ENCODE results near the gene SEPTIN1.
"Not testable (repeated sequence)": the region's sequence is repeated elsewhere in the genome, so short reads cannot be mapped to it uniquely, and the experiment has no call there.

SEPTIN1 gene

DNA sequence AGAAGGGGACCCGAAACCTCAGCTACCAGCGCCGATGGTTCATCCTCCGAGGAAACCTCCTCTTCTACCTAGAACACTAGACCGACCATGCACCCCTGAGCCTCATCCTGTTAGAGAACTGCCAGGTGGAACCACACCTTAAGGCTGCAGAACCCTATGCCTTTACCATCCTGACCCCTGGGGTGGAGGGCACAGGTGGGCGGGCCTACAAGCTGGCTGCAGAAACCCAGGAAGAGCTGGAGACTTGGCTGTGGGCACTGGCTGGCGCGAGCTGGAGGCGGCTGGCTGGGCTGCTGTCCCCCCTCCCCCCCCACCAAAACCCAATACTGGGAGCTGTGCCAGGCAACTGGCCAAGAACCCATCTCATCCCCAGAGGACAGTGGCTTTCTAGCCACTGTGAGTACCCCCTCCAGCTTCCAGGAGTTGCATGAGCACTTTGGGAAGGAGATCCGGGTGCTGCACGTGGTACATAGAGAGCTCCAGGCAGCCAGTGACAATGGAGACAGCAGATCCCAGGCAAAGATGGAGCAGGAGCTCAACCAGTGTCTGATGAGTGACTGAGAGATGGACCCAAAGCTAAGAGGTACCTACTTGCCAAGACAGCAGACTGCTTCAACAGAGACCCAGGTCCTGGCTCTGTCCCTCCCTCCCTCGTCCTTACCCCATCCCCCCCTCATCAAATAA is 25.8 kb downstream of the SEPTIN1 start:
- no peak for DNase-seq

DNA sequence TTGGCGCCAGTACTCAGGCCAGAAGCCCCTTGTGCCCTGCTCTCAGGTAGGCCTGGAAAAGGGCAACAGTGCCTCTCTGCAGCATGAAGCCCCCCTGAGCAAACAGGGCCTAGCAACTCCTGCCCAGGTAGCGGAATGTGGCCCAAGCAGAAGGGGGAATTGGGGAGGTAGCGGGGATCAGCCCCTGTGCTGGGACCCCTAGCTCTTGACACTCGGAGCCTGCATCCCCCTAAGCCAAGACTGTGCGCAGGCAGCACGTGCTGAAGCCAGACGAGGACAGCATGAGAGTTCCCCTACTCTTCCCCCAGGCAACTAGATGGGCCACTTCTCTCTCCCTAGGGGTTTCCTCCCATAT is 26.4 kb downstream of the SEPTIN1 start:
- no peak for DNase-seq

DNA sequence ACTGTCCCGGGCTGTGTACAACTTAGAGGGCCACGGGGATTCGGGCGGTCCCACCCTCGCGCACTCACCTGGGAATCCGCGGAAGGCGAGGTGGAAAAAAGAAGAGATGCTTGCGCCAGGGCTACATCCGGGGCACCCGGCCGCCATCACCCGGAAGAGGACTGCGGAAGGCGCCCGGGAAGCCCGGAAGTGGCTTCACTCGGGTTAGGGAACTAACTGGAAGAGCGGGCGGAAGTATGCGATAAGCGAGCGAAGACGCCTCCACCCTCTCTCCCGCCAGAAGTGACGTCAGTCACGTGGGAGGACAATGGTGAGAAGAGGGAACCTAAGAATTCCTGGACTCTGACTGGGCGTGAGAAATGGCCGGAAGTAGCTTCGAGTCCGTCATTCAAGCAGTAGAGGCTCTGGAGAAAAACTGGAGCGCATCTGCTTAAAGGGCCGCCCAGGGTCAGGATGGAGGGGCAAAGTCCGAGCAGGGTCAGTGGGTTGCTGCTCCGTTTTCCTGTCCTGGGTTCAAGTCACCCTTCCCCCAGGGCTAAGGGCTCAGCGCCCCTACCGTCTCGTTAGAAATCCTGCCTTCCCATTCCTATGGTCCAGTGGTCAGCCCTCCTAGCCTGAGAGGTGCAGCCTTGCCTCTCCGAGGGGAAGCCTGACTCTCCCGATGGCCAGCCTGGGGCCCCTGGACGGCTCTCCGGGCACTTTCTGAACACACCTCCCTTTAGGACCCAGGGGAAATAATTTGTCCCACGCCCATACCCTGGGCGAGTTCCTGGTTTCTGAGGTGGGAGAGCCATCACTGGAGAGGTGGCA is 27.0 kb downstream of the SEPTIN1 start, which contains the start of gene CD2BP2:
Gene CD2BP2, minus strand, starts transcription at position 165 of the 810 bp plus-strand sequence. CDS start 627 bp downstream, outside the sequence.
- DNase-seq = peak; percentile 98

DNA sequence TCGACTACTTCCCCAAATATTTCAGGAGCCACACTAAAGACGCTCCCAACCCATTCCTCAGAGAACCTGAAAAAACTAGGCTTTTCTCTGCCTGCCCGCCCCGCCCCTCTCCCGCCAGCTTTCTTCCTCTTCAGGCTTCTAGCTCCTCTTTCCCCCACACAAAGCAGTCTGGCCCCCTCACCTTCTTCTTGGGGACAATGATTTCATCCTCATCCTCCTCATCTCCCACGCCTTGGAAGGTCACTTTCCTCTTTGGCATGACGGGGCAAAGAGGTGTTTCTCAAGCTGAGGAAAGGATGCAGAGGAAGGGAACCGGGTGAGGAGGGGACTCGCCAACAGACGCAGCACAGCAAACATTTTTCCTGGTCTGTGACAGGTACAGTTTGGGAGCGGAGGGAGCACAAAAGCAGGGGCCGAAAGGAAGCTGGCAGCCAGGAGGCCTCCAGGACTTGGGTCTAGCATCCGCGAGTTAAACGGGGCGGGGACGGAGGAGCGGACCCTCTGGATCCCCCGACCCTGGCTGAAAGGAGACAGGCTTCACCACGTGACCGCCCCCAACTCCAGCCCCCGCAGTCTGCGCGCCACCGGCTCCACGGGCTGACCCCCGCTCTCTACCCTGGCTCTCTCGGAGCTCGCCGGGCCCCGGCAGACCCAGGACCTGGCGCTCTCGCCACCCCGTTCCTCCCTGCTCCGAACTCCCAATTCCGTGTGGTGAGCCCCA is 27.8 kb downstream of the SEPTIN1 start:
- DNase-seq = no peak

DNA sequence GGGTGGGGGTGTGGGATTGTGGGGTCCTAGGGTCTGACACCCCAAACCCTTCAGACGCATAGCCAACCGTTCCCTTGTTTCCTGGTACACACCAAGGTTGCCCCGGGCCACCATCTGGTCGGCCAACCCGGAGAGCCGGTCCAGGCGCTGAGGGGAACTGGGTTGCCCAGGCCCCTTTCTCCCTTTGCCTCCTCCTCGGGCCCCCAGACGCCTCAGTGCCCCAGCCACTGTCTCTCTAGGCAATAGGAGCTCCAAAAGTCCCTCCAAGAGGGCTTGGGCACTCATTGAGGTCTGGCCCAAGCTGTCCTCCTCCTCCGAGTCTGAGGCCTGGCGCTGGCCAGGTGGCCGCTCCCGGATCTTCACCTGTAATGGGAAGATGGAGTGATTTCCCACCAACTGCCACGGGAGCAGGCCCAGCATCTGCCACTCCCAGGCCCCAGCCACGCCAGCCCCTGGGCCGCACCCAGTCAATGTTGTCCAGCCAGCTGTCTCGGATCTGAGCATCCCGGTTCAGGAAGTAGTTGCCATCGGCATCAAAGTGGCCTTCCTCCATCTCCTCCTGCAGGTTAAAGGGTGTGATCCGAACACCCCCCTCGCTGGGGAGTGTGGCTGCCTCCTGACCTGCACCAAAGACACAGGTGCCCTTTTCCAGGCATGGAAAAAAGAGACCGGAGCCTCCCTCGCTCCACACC is 28.8 kb downstream of the SEPTIN1 start:
- DNase-seq = no peak

DNA sequence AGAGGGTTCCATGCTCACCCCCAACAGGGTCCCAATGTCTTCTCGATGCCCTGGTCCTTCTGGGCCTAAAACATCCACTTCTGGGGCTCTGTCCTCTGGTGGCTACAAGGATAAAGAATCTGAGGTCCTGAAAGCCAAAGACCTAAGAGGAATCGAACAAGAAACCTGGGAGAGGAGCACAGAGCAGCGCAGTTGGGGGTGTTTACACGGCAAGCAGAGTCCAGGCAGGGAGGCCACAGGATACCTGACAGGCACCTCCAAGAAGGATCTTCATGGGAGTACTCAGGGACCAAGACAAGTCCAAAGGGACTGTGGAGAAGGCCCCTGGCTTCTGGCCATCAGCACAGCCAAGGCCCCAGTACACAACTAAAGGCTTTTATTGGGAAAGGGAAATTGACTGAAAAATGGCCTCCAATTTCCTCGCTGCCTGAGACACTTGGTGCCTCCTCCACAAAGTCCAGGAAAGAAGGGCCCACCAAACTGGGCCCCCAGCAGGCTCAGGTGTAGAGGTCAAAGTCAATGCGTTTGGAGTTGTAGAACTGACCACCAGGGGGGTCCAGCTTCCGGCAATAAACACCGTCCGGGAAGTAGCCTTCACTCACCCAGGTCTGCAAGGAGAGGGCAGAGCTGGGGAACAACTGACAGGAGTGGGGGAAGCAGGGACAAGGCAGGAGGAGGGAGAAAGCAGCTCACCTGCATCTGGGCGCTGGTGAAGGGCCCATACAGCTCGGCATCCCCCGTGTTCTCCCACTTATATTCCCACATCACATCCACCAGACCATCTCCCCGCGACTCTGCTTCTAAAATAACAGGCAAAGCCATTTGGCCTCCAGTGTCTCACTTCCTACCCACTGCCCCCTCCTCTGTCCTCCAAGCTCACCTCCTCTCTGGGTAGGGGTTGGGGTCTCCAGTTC is 29.6 kb downstream of the SEPTIN1 start:
- DNase-seq = no peak

DNA sequence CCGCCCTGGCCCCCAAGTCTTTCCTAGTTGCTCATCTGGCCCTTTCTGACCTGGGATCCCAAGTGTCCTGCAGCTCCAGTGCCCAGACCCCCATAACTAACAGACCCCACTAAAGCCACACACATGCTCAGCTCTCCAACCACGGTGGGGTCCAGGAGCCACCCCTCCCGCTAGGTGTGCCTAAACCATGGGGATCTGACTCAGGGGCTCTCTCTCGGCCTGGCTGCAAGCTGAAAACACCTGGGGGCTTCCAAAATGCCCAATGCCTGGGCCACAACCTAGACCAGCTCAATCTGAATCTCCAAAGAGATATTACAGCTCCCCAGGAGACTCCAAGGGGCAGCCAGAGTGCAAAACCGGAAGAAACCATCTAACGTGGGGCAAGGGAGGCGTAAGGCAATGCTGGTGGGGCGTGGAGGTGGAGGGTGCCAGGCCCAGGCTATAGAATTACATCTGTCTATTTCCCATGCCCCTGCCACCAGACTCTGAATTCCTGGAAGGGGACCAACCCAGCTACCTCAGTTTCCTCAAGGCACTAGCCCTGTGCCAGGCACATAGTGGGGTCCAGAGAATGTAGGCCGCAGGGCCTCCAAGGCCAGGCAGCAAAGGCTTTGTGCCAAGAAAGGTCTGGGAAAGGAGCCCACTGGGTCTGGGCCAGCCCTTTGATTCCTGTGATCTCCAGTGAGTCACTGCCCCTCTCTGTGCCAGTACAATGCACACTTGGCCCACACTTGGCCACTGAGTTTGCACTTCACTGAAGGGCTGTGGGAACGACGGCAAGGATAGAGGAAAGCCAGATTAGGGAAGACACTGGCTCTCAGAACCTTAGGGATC is 30.6 kb downstream of the SEPTIN1 start:
- DNase-seq = no peak

DNA sequence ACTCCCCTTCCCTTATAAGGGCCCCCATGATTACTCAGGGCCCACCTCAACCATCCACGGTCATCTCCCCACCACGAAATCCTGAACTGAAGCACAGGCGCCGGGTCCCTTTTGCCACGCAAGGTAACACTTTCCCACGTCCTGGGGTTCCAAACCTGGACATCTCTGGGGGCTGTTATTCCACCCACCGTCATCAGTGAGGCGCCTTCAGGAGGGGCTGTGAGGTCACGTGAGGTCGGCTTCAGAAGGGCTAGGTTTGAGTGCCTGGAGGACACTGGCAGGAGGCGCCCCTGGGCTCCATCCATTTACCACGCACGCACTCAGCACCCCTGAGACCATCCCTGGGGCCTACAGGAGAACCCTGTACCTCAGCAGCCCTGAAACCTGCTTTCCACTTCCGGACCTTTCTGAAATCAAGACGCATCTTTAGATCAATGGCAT is 31.3 kb downstream of the SEPTIN1 start:
- no peak for DNase-seq

DNA sequence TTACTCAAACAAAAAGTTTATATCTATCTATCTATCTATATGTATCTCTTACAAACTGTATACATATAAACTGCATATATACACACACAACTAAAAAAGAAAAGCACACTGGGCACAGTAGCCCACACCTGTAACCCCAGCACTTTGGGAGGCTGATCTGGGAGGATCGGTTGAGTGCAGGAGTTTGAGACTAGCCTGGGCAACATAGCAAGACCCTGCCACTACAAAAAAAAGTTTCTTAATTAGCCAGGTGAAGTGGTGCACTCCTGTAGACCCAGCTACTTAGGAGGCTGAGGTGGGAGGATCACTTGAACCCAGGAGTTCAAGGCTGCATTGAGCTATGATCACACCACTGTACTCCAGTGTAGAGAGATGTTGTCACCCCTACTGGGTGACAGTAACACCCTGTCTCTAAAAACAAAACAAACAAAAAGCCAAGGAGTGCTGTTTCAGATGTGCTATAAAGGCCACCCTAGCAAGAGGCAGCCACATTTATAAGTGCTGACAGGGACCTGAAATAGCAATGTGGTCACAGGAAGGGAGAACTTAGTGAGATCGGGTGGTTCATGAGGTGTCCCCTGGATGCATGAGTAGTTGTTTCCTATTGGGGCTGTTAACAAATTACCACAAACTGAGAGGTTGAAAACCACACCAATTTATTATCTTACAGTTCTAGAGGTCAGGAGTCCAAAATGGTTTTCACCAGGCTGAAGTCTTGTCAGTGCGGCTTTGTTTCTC is 32.1 kb downstream of the SEPTIN1 start:
- no peak for DNase-seq

DNA sequence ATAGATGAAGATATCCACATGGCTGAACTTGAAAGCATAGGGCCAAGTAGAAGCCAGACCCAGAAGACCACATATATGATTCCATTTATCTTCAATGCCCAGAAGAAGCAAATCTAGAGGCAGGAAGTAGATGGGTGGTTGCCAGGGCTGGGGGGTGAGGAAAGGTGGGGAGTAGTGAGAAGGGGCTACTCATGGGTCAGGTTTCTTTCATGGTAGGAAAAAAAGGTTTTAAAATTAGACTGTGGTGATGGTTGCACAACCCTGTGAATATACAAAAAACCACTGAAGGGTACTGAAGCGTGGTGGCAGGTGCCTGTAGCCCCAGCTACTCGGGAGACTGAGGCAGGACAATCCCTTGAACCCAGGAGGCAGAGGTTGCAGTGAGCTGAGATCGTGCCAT is 32.7 kb downstream of the SEPTIN1 start:
- no peak for DNase-seq

DNA sequence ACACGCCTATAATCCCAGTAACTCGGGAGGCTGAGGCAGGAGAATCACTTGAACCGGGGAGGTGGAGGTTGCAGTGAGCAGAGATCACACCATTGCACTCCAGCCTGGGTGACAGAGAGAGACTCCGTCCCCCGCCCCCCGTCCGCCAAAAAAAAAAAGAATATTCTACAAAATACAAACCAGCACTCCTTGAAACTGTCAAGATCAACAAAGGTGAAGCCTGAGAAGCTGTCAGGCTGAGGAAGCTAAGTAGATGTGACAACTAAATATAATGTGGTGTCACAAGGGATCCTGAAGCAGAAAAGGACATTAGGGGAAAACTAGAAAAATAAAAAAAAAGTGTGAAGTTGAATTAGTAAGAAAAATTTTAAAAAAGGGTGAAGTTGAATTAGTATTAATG is 33.4 kb downstream of the SEPTIN1 start:
- DNase-seq = no peak

DNA sequence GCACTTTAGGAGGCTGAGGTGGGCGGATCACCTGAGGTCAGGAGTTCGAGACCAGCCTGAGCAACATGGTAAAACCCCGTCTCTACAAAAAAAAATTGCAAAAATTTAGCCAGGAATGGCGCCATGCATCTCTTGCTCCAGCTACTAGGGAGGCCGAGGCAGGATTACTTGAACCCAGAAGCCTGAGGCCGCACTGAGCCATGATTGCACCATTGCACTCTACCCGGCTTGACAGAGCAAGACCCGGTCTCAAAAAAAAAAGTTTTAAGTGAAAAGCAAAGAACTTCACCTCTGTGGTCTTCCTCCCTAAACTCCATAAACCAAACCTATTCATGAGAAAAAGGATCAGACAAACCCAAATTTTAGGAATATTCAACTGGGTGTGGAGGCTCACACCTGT is 34.2 kb downstream of the SEPTIN1 start:
- no peak for DNase-seq

DNA sequence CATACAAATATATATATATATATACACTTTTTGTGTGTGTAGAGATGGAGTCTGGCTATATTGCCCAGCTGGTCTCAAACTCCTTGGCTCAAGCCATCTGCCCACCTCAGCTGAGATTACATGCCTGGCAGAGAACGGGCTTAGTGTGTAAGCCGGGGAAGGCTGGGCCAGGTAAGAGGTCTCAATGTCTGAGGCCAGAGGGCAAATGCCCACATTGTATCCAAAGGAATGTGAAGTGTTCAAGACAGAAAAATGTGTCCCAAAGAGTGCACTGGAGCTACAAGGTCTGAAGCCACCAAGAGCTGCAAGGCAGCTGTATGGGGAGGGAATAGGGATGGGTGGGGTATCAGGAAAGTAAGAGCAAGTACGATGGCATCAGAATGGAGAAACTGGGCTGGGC is 36.1 kb downstream of the SEPTIN1 start:
- DNase-seq = no peak

DNA sequence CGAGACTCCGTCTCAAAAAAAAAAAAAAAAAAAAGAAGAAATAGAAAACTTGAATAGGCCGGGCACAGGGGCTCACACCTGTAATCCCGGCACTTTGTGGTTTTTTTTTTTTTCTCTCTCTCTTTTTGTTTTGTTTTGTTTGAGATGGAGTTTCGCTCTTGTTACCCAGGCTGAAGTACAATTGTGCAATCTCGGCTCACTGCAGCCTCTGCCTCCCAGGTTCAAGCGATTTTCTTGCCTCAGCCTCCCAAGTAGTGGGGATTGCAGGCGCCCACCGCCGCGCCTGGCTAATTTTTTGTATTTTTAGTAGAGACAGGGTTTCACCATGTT is 38.9 kb downstream of the SEPTIN1 start:
- DNase-seq = not testable (repeated sequence)

DNA sequence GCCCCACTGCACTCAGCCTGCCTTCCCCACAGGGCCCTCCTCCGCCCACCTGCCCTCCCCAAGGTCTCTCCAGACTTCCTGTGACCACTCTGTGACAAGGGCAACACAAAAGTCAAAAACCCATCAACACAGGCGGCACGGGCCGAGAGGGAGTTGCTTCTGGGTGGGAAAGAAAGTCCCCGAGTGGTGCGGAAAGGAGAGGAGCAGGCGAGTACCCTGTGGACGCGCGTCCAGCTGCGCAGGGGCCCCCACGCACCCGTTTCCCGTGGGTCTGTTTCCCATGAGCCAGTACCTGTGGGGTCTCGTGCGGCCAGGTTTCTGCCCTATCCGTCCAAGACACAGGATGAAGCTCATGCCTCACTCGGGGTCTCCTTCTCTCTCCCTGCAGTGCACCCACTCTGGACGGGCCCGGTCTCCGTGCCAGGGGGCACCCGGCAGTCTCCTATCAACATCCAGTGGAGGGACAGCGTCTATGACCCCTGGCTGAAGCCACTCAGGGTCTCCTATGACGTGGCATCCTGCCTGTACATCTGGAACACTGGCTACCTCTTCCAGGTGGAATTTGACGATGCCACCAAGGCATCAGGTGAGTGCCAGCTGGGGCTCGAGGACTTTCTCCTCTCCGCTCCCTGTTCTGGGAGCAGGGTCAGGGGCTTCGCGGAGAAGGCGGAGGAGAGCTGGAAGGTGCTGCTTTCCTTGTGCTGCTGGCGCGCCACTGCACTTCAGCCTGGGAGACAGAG is 39.4 kb downstream of the SEPTIN1 start:
- DNase-seq = no peak

DNA sequence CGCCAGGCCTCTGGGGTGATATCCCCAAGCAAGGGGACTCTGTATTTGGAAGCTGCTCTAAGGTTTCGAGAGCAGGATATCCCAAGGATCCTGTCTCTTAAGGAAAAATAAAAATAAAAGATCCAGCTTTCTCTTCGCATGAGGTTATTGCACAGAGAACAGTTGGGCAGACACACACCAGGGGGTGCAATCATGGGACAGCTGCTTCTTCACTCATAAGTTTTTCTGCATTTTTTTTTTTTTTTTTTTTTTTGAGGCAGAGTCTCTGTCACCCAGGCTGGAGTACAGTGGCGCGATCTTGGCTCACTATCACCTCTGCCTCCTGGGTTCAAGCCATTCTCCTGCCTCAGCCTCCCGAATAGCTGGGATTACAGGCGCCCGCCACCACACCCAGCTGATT is 40.4 kb downstream of the SEPTIN1 start:
- DNase-seq = peak; percentile 19

DNA sequence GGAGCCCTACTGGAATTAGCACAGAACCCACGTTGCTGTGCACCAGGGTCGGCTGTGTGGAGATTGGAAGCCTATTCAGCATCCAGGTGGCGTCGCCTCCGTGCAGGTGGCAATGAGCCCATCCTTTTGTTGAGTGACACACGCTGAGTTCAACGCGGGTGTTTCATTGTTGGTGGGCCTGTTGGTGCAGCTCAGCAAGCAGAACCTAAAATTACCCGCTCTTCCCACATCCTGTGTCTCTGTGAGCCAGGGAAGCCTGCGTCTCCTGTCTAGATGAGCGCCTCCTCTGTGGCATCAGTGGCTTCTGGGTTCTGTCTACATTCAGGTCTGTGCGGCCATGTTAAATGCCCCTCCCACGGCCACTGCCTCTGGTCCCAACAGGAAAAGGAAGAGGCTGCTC is 41.7 kb downstream of the SEPTIN1 start:
- DNase-seq = no peak

DNA sequence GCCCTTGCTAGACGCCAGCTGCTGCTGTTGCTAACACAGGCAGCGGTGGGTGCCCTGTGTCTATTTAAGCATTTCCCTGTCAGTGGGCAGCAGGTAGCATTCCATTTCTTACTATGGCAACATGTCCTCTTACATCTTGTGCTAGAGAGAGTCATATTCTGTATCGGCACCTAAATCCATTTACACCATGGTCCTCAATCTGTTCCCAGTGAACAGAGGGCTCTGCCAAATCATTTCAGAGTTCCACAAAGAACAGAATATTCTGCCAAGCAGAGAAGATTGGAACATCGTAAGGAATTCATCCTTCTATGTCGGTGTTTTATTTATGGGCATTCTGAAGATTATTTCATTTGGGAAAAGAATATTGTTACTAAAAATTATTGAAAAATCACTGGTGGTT is 43.6 kb downstream of the SEPTIN1 start:
- DNase-seq = not testable (repeated sequence)

DNA sequence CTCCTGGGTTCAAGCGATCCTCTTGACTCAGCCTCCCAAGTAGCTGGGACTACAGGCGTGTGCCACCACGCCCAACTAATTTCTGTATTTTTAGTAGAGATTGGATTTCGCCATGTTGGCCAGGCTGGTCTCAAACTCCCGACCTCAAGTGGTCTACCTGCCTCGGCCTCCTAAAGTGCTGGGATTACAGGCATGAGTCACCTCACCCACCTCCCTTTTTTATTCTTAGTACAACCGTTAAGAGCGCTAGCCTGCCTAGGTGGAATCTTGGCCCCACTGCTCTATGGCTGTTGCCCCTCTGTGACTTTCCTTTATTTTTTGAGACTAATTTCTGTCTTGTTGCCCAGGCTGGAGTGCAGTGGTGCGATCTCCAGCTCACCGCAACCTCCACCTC is 44.4 kb downstream of the SEPTIN1 start:
- DNase-seq = not testable (repeated sequence)

Data from NCI-H2171 treated with DMSO at 0.1 percent for 48 hours (cell line).